HepG2 (cell line): Measurements from ENCODE around the gene IFNE. TPM values are rescaled to one million over a fixed set of nuclear protein-coding genes. Genes with fewer than 3 reads are reported as not detected.
A peak's percentile ranks its signal among the peaks of the same experiment; 100 is the strongest.

ENCODE experiments used
- ATAC-seq: fragments of 200-7000 bp; cut with Tn5 transposase; 3 replicates; pipeline ENCODE4 v1.9.1; 2020; ENCODE audit warnings: mild to moderate bottlenecking, moderate library complexity
- BruUV-seq: library from RNA; stranded (reverse); fragments of 400-500 nt; replicated peaks from 2 replicates; lab custom pipeline; 2021; lab: Mats Ljungman, UMichigan
- CTCF ChIA-PET: fragments of 300-600 bp; formaldehyde crosslinking; extraction: SDS; loops from one replicate; lab custom pipeline; 2021; ENCODE audit warnings: low total read pairs, inconsistent platforms, low intra/inter-chr PET ratio; lab: Yijun Ruan, JAX
- POLR2A ChIA-PET: fragments of 350-600 bp; sonication (Branson Sonifier 250); formaldehyde crosslinking; loops from one replicate; lab custom pipeline; 2020; ENCODE audit warnings: antibody characterized with exemption, inconsistent platforms; lab: Yijun Ruan, JAX
- DNase-seq: peaks from one replicate; pipeline ENCODE4 v3.0.0-alpha.2; 2015; ENCODE audit warnings: low spot score
- FAIRE-seq: peaks from 3 replicates; lab custom pipeline; 2011; peaks lifted over from hg19 to GRCh38; lab: Jason Lieb, UNC
- H2AFZ ChIP-seq: one replicate; pipeline ENCODE4 v1.6.1; 2011; ENCODE audit warnings: low read length, inconsistent platforms
- H3K27ac ChIP-seq: fragments of 300-600 bp; 3 replicates; pipeline ENCODE4 v1.8.0; 2011; ENCODE audit warnings: mixed run types, mild to moderate bottlenecking, mixed read lengths, low read length, inconsistent platforms; ENCODE audit not compliant: insufficient read depth; ENCODE audit errors: extremely low read length
- H3K27me3 ChIP-seq, 2 experiments: fragments of 200-600 bp in 1 of 2; 2 replicates in 1 of 2; 3 replicates in 1 of 2; pipeline versions ENCODE4 v1.6.0 to v1.8.0; 2011; ENCODE audit warnings: low read length in 2 of 2, mild to moderate bottlenecking in 2 of 2, moderate library complexity in 2 of 2, inconsistent platforms in 1 of 2; ENCODE audit not compliant: insufficient read depth in 2 of 2, control insufficient read depth in 1 of 2
- H3K36me3 ChIP-seq, 2 experiments: fragments of 200-600 bp in 1 of 2; replicated peaks in 1 of 2; 2 replicates in 1 of 2; 3 replicates in 1 of 2; pipeline versions ENCODE4 v1.5.1 to v1.8.0; 2011; ENCODE audit warnings: low read length in 2 of 2, inconsistent platforms in 1 of 2; ENCODE audit not compliant: insufficient read depth in 2 of 2, control insufficient read depth in 1 of 2
- H3K4me1 ChIP-seq: 2 replicates; pipeline ENCODE4 v1.5.1; 2012; ENCODE audit warnings: low read length, inconsistent platforms; ENCODE audit not compliant: insufficient read depth
- H3K4me2 ChIP-seq: 2 replicates; pipeline ENCODE4 v1.6.0; 2011; ENCODE audit warnings: low read depth, low read length, inconsistent platforms
- H3K4me3 ChIP-seq, 3 experiments: fragments of 200-600 bp in 1 of 3; sonication (generic), shearing (Covaris generic) in 1 of 3; replicated peaks in 1 of 3; 2 replicates each; pipeline ENCODE4 v1.5.1; 2011 to 2016; ENCODE audit warnings: low read length in 3 of 3, inconsistent platforms in 2 of 3, low read depth in 2 of 3, mild to moderate bottlenecking in 2 of 3, control low read depth in 1 of 3, mixed read lengths in 1 of 3; ENCODE audit not compliant: insufficient read depth in 1 of 3
- H3K79me2 ChIP-seq: one replicate; pipeline ENCODE4 v1.6.1; 2011; ENCODE audit warnings: low read length, inconsistent platforms; ENCODE audit not compliant: insufficient read depth
- H3K9ac ChIP-seq: 2 replicates; pipeline ENCODE4 v1.6.0; 2011; ENCODE audit warnings: mild to moderate bottlenecking, low read depth, low read length, inconsistent platforms; ENCODE audit not compliant: insufficient read depth
- H3K9me3 ChIP-seq: 2 replicates; pipeline ENCODE4 v1.5.1; 2012; ENCODE audit warnings: mild to moderate bottlenecking, low read length
- H4K20me1 ChIP-seq: 2 replicates; pipeline ENCODE4 v1.6.0; 2011; ENCODE audit warnings: inconsistent platforms, mild to moderate bottlenecking, low read length, moderate library complexity; ENCODE audit not compliant: insufficient read depth
- CAMTA2 ChIP-seq: sonication (generic); formaldehyde crosslinking; IDR thresholded peaks from 2 replicates; pipeline ENCODE4 v1.4.0; 2020; ENCODE audit warnings: mild to moderate bottlenecking, missing genetic modification reagents, borderline replicate concordance
- PCBP1 ChIP-seq: fragments of 200-400 bp; formaldehyde crosslinking; IDR thresholded peaks from 2 replicates; pipeline ENCODE4 v1.6.1; 2017; ENCODE audit warnings: mild to moderate bottlenecking, low read depth, low read length, borderline replicate concordance
- SMC3 ChIP-seq: IDR thresholded peaks from 2 replicates; pipeline ENCODE4 v1.6.1; 2011; ENCODE audit warnings: low read length, improper control_type of control experiment
- ZC3H4 ChIP-seq: sonication (generic); formaldehyde crosslinking; IDR thresholded peaks from 2 replicates; pipeline ENCODE4 v1.4.0; 2020; ENCODE audit warnings: missing genetic modification reagents, borderline replicate concordance
- ZMYM4 ChIP-seq: sonication (generic); formaldehyde crosslinking; IDR thresholded peaks from 2 replicates; pipeline ENCODE4 v1.8.1; 2023; ENCODE audit warnings: mild to moderate bottlenecking, missing genetic modification reagents
- ZNF251 ChIP-seq: sonication (generic); formaldehyde crosslinking; IDR thresholded peaks from 2 replicates; pipeline ENCODE4 v1.9.0; 2021; ENCODE audit warnings: mild to moderate bottlenecking, missing genetic modification reagents
- ZNF256 ChIP-seq: sonication (generic); formaldehyde crosslinking; conservative IDR thresholded peaks from 2 replicates; pipeline ENCODE4 v1.4.0; 2020; ENCODE audit warnings: missing genetic modification reagents
- ZNF329 ChIP-seq: sonication (generic); formaldehyde crosslinking; IDR thresholded peaks from 2 replicates; pipeline ENCODE4 v1.9.0; 2021; ENCODE audit warnings: low read depth, mild to moderate bottlenecking, missing genetic modification reagents
- WGBS: methylation state at CpG from one replicate; pipeline ENCODE4 v1.1.6; 2017; ENCODE audit warnings: low lambda C conversion rate; 5-methylcytosine and 5-hydroxymethylcytosine counted together
- in situ Hi-C: cut with HindIII; loops from 2 replicates; pipeline ENCODE4 v1.10.0; 2017; ENCODE audit warnings: low pct_unique_long_range_greater_than_20kb; ENCODE audit not compliant: extremely low pct_ligation_motif_present
- intact Hi-C: fragments of 100-400 bp; cut with micrococcal nuclease; formaldehyde crosslinking; loops from one replicate; pipeline ENCODE4 v1.10.0; 2022; ENCODE audit not compliant: unreplicated experiment
- polyA plus RNA-seq, 8 experiments: library from polyadenylated mRNA; depleted of rRNA in 3 of 8; stranded (reverse) in 7 of 8; unstranded in 1 of 8; fragments of >200 nt; fragmentation: Illumina TruSeq in 4 of 8; extraction: Trizol in 4 of 8; gene quantifications; 2 replicates each; pipeline versions ENCODE4 v1.2.1 to v1.2.3, GENCODE V29; 2011 to 2016; ENCODE audit warnings: low read depth in 4 of 8, missing spikeins in 1 of 8, mixed read lengths in 1 of 8; ENCODE audit not compliant: insufficient read depth in 1 of 8
- total RNA-seq, 5 experiments: library from RNA; depleted of rRNA; stranded (reverse); fragments of >200 nt; fragmentation: Illumina TruSeq; extraction: Trizol; gene quantifications; 2 replicates each; pipeline ENCODE4 v1.2.3, GENCODE V29; 2016; ENCODE audit warnings: low read depth in 1 of 5
- TF ChIP-seq, protein P1 (sequence below): sonication (generic); formaldehyde crosslinking; IDR thresholded peaks from 2 replicates; pipeline ENCODE4 v1.4.0; 2020; ENCODE audit warnings: mild to moderate bottlenecking, missing genetic modification reagents
- TF ChIP-seq, protein P2 (sequence below): sonication (generic); formaldehyde crosslinking; IDR thresholded peaks from 2 replicates; pipeline ENCODE4 v1.4.0; 2020; ENCODE audit warnings: missing genetic modification reagents
- TF ChIP-seq, protein P3 (sequence below): sonication (generic); formaldehyde crosslinking; IDR thresholded peaks from 2 replicates; pipeline ENCODE4 v1.4.0; 2020; ENCODE audit warnings: mild to moderate bottlenecking, missing genetic modification reagents
- TF ChIP-seq, protein P4 (sequence below): IDR thresholded peaks from 2 replicates; pipeline ENCODE4 v1.6.1; 2016; ENCODE audit warnings: control low read depth
- TF ChIP-seq, protein P5 (sequence below): sonication (generic); formaldehyde crosslinking; IDR thresholded peaks from 2 replicates; pipeline ENCODE4 v1.8.1; 2022; ENCODE audit warnings: mild to moderate bottlenecking, missing genetic modification reagents

IFNE gene
- total and polyA plus RNA-seq, 2 of the 13 experiments (the other 11 are each of a cell fraction or from before 2014, with no cell fraction given): not detected

DNA sequence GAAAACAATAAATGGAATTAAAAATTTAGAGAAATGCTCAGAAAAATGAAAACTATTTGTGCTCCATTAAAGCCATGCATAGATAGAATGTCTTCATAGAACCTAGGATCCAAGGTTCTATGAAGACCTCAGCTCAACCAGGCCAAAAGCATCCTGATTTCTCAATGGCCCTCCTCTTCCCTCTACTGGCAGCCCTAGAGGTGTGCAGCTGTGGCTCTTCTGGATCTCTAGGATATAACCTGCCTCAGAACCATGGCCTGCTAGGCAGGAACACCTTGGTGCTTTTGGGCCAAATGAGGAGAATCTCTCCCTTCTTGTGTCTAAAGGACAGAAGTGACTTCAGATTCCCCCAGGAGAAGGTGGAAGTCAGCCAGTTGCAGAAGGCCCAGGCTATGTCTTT lies 26.8 kb downstream of the IFNE start (continued):
- TF ChIP-seq CAMTA2 (CRISPR knock-in tag) (no peak), SMC3 (peak; percentile 58), ZC3H4 (no peak), ZNF329 (CRISPR knock-in tag) (no peak)
- TF ChIP-seq, protein P1, sequence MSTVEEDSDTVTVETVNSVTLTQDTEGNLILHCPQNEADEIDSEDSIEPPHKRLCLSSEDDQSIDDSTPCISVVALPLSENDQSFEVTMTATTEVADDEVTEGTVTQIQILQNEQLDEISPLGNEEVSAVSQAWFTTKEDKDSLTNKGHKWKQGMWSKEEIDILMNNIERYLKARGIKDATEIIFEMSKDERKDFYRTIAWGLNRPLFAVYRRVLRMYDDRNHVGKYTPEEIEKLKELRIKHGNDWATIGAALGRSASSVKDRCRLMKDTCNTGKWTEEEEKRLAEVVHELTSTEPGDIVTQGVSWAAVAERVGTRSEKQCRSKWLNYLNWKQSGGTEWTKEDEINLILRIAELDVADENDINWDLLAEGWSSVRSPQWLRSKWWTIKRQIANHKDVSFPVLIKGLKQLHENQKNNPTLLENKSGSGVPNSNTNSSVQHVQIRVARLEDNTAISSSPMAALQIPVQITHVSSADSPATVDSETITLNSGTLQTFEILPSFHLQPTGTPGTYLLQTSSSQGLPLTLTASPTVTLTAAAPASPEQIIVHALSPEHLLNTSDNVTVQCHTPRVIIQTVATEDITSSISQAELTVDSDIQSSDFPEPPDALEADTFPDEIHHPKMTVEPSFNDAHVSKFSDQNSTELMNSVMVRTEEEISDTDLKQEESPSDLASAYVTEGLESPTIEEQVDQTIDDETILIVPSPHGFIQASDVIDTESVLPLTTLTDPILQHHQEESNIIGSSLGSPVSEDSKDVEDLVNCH (CRISPR knock-in tag): no peak

DNA sequence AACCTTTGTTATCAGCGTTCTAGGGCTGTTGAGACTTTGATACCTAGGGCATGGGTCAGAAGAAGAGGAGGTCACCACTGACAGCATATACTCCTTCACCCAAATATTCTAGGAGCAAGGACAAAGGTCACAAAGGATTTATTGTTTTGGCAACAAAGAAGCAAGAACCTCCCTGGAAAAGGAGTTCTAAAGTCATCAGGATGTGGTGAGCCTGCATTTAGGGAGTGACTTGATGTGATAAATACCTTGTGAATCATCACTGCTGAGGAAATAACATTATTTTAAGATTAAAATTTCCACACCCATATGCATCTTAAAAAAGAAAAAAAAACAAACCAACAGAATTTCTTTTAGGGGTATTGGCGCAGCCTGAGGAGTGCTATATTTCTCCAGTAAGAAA lies 28.0 kb downstream of the IFNE start:
- CTCF ChIA-PET: no interaction called here
- TF ChIP-seq, protein P2, sequence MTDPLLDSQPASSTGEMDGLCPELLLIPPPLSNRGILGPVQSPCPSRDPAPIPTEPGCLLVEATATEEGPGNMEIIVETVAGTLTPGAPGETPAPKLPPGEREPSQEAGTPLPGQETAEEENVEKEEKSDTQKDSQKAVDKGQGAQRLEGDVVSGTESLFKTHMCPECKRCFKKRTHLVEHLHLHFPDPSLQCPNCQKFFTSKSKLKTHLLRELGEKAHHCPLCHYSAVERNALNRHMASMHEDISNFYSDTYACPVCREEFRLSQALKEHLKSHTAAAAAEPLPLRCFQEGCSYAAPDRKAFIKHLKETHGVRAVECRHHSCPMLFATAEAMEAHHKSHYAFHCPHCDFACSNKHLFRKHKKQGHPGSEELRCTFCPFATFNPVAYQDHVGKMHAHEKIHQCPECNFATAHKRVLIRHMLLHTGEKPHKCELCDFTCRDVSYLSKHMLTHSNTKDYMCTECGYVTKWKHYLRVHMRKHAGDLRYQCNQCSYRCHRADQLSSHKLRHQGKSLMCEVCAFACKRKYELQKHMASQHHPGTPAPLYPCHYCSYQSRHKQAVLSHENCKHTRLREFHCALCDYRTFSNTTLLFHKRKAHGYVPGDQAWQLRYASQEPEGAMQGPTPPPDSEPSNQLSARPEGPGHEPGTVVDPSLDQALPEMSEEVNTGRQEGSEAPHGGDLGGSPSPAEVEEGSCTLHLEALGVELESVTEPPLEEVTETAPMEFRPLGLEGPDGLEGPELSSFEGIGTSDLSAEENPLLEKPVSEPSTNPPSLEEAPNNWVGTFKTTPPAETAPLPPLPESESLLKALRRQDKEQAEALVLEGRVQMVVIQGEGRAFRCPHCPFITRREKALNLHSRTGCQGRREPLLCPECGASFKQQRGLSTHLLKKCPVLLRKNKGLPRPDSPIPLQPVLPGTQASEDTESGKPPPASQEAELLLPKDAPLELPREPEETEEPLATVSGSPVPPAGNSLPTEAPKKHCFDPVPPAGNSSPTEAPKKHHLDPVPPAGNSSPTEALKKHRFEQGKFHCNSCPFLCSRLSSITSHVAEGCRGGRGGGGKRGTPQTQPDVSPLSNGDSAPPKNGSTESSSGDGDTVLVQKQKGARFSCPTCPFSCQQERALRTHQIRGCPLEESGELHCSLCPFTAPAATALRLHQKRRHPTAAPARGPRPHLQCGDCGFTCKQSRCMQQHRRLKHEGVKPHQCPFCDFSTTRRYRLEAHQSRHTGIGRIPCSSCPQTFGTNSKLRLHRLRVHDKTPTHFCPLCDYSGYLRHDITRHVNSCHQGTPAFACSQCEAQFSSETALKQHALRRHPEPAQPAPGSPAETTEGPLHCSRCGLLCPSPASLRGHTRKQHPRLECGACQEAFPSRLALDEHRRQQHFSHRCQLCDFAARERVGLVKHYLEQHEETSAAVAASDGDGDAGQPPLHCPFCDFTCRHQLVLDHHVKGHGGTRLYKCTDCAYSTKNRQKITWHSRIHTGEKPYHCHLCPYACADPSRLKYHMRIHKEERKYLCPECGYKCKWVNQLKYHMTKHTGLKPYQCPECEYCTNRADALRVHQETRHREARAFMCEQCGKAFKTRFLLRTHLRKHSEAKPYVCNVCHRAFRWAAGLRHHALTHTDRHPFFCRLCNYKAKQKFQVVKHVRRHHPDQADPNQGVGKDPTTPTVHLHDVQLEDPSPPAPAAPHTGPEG (CRISPR knock-in tag): no peak
- TF ChIP-seq PCBP1: no peak
- TF ChIP-seq, protein P3, sequence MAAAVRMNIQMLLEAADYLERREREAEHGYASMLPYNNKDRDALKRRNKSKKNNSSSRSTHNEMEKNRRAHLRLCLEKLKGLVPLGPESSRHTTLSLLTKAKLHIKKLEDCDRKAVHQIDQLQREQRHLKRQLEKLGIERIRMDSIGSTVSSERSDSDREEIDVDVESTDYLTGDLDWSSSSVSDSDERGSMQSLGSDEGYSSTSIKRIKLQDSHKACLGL (CRISPR knock-in tag): no peak
- no peak for TF ChIP-seq ZMYM4
- TF ChIP-seq, protein P4, sequence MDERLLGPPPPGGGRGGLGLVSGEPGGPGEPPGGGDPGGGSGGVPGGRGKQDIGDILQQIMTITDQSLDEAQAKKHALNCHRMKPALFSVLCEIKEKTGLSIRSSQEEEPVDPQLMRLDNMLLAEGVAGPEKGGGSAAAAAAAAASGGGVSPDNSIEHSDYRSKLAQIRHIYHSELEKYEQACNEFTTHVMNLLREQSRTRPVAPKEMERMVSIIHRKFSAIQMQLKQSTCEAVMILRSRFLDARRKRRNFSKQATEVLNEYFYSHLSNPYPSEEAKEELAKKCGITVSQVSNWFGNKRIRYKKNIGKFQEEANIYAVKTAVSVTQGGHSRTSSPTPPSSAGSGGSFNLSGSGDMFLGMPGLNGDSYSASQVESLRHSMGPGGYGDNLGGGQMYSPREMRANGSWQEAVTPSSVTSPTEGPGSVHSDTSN (CRISPR knock-in tag): no peak
- TF ChIP-seq ZNF251 (CRISPR knock-in tag): no peak
- no peak for TF ChIP-seq ZNF256 (CRISPR knock-in tag)
- TF ChIP-seq, protein P5, sequence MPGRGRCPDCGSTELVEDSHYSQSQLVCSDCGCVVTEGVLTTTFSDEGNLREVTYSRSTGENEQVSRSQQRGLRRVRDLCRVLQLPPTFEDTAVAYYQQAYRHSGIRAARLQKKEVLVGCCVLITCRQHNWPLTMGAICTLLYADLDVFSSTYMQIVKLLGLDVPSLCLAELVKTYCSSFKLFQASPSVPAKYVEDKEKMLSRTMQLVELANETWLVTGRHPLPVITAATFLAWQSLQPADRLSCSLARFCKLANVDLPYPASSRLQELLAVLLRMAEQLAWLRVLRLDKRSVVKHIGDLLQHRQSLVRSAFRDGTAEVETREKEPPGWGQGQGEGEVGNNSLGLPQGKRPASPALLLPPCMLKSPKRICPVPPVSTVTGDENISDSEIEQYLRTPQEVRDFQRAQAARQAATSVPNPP (CRISPR knock-in tag): no peak

More for the DNA sequence above, 28.0 kb downstream of the IFNE start:
- Histone ChIP-seq H3K27me3 (no peaks in the 10 kb centered on the region), H3K4me2 (no peak overlapping the region), H3K36me3 (no peaks in the 10 kb centered on the region), H3K27ac (no peak overlapping the region), H3K9me3 (no peaks in the 10 kb centered on the region), H2AFZ (no peak overlapping the region), H3K79me2 (no peaks in the 10 kb centered on the region), H3K9ac (no peak overlapping the region), H4K20me1 (no peaks in the 10 kb centered on the region), H3K4me3 (no peak overlapping the region), H3K4me1 (no peaks in the 10 kb centered on the region)
- in situ Hi-C loops: loop anchor here (5.0 kb wide), 1 partner anchor 137 kb away; no protein-coding TSS in a partner anchor
- intact Hi-C loops: loop anchor here (2.0 kb wide), 1 partner anchor 19 kb away; no protein-coding TSS in a partner anchor
- DNase-seq (no peak), ATAC-seq (no peak), FAIRE-seq (no peak)
- 0% methylated on average over 2 of the region's 2 CpGs for WGBS
- POLR2A ChIA-PET: no interaction called here
- no TSS peak for BruUV-seq
